ENCODE data around the gene CXCL16. TPM values are rescaled to one million over a fixed set of nuclear protein-coding genes. Genes with fewer than 3 reads are reported as not detected.
A peak's percentile ranks its signal among the peaks of the same experiment; 100 is the strongest.
"Not testable (repeated sequence)": the region's sequence is repeated elsewhere in the genome, so short reads cannot be mapped to it uniquely, and the experiment has no call there.

Gene CXCL16
- total and polyA plus RNA-seq, 5 donors from 2014 or later: 0.41 to 7.3 (median 0.62) TPM; not detected in 1

DNA sequence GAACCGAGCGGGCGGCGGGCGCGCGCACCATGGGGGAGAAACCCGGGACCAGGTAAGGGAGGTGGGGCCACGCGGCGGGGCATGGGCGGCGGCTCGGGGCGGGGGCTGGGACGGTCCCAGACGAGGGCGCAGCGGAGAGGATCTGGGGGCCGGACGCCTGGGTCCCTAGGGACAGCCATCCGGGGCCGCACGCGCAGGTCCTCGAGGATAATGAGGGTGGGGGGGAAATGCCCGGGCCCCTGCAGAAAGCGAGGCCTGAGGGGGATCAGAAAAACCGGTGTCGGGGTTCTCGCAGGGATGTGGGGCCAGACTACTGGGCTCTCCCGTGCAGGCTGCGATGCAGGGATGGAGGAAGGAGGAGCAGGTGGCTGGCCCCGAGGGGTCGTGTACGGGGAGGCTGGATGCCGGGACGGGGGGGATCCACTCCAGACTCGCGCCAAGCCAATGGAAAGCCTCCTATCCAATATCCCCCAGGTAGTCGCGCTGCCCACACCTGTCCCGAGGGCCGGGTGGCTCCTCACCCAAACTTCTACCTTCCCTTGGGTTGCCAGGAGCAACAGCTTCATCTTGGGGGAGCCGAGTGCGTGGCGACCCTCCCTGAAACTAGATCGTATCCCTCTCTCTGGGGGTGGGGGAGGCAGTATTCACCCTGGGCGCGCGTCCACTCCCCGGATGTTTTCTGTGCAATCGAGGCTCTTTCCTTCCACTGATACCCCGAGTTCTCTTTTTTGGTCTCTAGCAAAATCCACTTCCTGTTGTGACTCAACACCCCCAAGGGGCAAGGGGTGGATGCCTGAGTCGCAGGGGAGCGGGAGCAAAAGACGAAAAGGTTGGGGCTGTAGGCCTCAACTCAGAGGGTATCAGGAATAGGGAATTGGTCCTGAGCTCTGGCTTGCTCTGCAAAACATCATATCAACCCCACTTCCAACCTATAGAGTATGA lies 28.8 kb downstream of the CXCL16 start:
- Mint-ChIP-seq H3K27ac (peak overlapping the region; percentile 95 to 96 (median 96)), H3K9me3 (peaks cover 0 to under 1% (median 0%) of the 10 kb centered on the region in 7 donors), H3K36me3 (peaks cover 10% of the 10 kb centered on the region), H3K27me3 (peaks cover 12% of the 10 kb centered on the region), H3K4me1 (peaks cover 15 to 62% (median 41%) of the 10 kb centered on the region in 4 donors), H3K4me3 (peak overlapping the region; percentile 77 to 97 (median 92))
- Histone ChIP-seq H3K27me3 (ENCODE audit: control insufficient read depth, insufficient read depth, low read length) (no peaks in the 10 kb centered on the region), H3K9me3 (ENCODE audit: control insufficient read depth in 2 of 2, low read length in 2 of 2) (no peaks in the 10 kb centered on the region), H3K36me3 (ENCODE audit: control insufficient read depth, insufficient read depth, low read length) (peaks cover 2% of the 10 kb centered on the region), H3K27ac (ENCODE audit: insufficient read depth, low read length, poor library complexity, severe bottlenecking) (peak overlapping the region; percentile 88), H3K4me1 (ENCODE audit: control insufficient read depth, insufficient read depth, low read length, poor library complexity, severe bottlenecking) (peaks cover 51% of the 10 kb centered on the region), H3K4me3 (ENCODE audit: low read depth, low read length) (peak overlapping the region; percentile 73)
- ATAC-seq (ENCODE audit: low read depth in 2 of 2): no peak
- peak; percentile 27 to 85 (median 41) for DNase-seq

DNA sequence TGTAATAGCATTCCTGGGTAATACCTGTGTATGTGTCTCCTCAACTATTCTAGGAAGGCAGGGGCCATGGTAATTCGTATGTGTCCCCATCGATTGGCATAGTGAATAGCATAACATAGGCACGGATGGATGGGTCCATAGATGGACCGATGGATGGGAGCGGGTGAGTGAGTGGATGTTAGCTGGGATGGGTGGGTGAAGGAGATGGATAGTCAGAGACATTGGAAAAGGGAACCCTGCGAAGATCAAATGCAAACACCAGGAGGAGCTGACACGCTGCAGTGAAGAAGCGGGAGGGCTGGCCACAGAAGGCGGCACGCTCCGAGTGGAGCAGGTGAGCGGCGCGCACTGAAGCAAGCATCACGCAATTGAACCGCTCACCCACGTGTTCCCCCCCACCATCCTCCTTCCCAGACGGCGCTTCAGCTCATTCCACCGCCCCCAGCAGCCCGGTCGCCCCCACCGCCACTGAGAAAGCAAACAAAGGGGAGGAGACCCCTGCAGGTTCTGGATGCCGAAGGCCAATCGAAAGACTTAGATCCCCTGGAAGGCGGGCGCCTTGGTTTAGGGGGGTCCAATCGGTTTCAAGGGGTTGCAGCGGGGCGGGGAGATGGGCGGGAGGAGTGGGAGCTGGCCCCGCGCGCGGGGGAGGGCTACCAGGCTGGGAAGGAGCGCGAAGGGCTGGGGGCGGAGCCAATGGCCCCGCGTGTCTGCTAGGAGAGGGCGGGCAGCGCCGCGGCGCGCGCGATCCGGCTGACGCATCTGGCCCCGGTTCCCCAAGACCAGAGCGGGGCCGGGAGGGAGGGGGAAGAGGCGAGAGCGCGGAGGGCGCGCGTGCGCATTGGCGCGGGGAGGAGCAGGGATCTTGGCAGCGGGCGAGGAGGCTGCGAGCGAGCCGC lies 29.7 kb downstream of the CXCL16 start, which contains the start of gene ARRB2:
Gene ARRB2, plus strand, starts transcription at position 839 of the 899 bp plus-strand sequence. CDS start 90 bp downstream, outside the sequence.
- Mint-ChIP-seq H3K36me3 (peaks cover 3% of the 10 kb centered on the region), H3K27me3 (peaks cover 7% of the 10 kb centered on the region), H3K27ac (peak within 1 kb of the TSS; percentile 95 to 96 (median 96)), H3K4me3 (peak within 1 kb of the TSS; percentile 77 to 97 (median 92)), H3K9me3 (peaks cover 0 to 1% (median 0%) of the 10 kb centered on the region in 7 donors), H3K4me1 (peaks cover 15 to 56% (median 37%) of the 10 kb centered on the region in 4 donors)
- DNase-seq (peak; percentile 97 to 100 (median 99)), ATAC-seq (ENCODE audit: low read depth in 2 of 2) (peak; percentile 84 to 90)
- H3K27me3 ChIP-seq (ENCODE audit: control insufficient read depth, insufficient read depth, low read length): no peaks in the 10 kb centered on the region
- H3K4me3 ChIP-seq (ENCODE audit: low read depth, low read length): peak within 1 kb of the TSS; percentile 73
- H3K4me1 ChIP-seq (ENCODE audit: control insufficient read depth, insufficient read depth, low read length, poor library complexity, severe bottlenecking): peaks cover 43% of the 10 kb centered on the region
- no peaks in the 10 kb centered on the region for H3K36me3 ChIP-seq (ENCODE audit: control insufficient read depth, insufficient read depth, low read length)
- H3K27ac ChIP-seq (ENCODE audit: insufficient read depth, low read length, poor library complexity, severe bottlenecking): peak within 1 kb of the TSS; percentile 88
- H3K9me3 ChIP-seq (ENCODE audit: control insufficient read depth in 2 of 2, low read length in 2 of 2): no peaks in the 10 kb centered on the region

DNA sequence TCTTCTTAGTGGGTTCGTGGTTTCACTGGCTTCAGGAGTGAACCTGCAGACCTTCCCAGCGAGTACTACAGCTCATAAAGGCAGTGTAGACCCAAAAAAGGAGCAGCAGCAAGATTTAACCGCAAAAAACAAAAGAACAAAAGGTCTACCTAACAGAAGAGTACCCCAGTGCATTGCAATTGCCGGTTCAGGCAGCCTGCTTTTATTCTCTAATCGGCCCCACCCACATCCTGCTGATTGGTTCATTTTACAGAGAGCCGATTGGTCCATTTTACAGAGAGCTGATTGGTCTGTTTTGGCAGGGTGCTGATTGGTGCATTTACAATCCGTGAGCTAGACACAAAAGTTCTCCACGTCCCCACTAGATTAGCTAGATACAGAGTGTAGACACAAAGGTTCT lies 31.3 kb downstream of the CXCL16 start:
- Histone ChIP-seq H3K27me3 (ENCODE audit: control insufficient read depth, insufficient read depth, low read length) (no peaks in the 10 kb centered on the region), H3K36me3 (ENCODE audit: control insufficient read depth, insufficient read depth, low read length) (no peaks in the 10 kb centered on the region), H3K4me3 (ENCODE audit: low read depth, low read length) (no peak overlapping the region), H3K4me1 (ENCODE audit: control insufficient read depth, insufficient read depth, low read length, poor library complexity, severe bottlenecking) (peaks cover 32% of the 10 kb centered on the region), H3K9me3 (ENCODE audit: control insufficient read depth in 2 of 2, low read length in 2 of 2) (no peaks in the 10 kb centered on the region), H3K27ac (ENCODE audit: insufficient read depth, low read length, poor library complexity, severe bottlenecking) (no peak overlapping the region)
- Mint-ChIP-seq H3K9me3 (peaks cover 0 to 1% (median 0%) of the 10 kb centered on the region in 7 donors), H3K4me3 (peak overlapping the region; percentile 57 to 96 (median 82)), H3K36me3 (peaks cover 3% of the 10 kb centered on the region), H3K27me3 (peaks cover 7% of the 10 kb centered on the region), H3K4me1 (peaks cover 15 to 54% (median 32%) of the 10 kb centered on the region in 4 donors), H3K27ac (peak overlapping the region in 2 of 3 donors; percentile 51 to 68)
- peak; percentile 56 to 79 (median 71) for DNase-seq
- ATAC-seq (ENCODE audit: low read depth in 2 of 2): no peak

DNA sequence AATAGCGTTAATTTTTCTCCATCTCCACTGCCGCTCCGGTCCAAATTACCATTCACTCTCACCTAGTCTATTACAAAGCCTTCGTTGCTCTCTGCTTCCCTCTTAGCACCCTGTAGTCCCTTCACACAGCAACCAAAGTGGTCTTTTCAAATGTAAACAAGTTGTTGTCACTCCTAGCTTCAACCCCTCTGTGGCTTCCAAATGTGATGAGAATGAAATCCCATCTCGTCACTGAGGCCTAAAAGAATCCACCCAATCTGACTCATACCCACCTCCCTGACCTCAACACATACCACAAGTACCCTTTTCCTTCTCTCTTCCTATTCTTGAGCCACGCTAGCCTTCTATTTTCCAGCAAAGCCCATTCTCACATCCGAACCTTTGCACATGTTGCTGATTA lies 33.6 kb downstream of the CXCL16 start:
- H3K27me3 ChIP-seq (ENCODE audit: control insufficient read depth, insufficient read depth, low read length): no peaks in the 10 kb centered on the region
- peaks cover 0 to 1% (median 0%) of the 10 kb centered on the region in 7 donors for H3K9me3 Mint-ChIP-seq
- no peaks in the 10 kb centered on the region for H3K9me3 ChIP-seq (ENCODE audit: control insufficient read depth in 2 of 2, low read length in 2 of 2)
- peak overlapping the region; percentile 49 to 94 (median 78) for H3K27ac Mint-ChIP-seq
- no peak overlapping the region for H3K4me3 ChIP-seq (ENCODE audit: low read depth, low read length)
- no peak overlapping the region for H3K27ac ChIP-seq (ENCODE audit: insufficient read depth, low read length, poor library complexity, severe bottlenecking)
- peaks cover 19 to 55% (median 41%) of the 10 kb centered on the region in 4 donors for H3K4me1 Mint-ChIP-seq
- H3K36me3 ChIP-seq (ENCODE audit: control insufficient read depth, insufficient read depth, low read length): no peaks in the 10 kb centered on the region
- no peaks in the 10 kb centered on the region for H3K36me3 Mint-ChIP-seq
- peaks cover 34% of the 10 kb centered on the region for H3K4me1 ChIP-seq (ENCODE audit: control insufficient read depth, insufficient read depth, low read length, poor library complexity, severe bottlenecking)
- ATAC-seq (ENCODE audit: low read depth in 2 of 2) (no peak), DNase-seq (no peak)
- peaks cover 7% of the 10 kb centered on the region for H3K27me3 Mint-ChIP-seq
- H3K4me3 Mint-ChIP-seq: peak overlapping the region; percentile 73 to 96 (median 82)

DNA sequence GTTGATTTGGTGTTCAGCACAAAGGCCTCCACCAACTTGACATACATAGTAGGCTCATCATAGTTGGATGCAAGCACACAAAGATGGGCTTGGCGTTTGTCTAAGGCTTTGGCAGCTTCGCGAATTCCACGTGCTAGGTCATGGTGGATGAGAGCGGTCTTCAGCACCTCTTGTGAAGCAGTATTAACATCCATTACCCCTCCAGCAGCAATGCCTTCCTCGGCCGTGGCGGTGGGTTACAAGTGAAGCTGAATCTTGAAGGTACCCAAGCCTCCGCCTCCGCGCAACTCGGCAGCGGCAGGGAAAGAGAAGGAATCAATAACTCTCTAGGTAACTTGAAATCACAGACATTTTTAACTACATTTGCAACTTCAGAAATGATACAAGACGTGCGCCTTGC lies 34.7 kb downstream of the CXCL16 start:
- Mint-ChIP-seq H3K27ac (peak overlapping the region; percentile 87 to 94 (median 91)), H3K9me3 (peaks cover 0 to 1% (median 0%) of the 10 kb centered on the region in 7 donors), H3K27me3 (peaks cover 7% of the 10 kb centered on the region), H3K4me3 (peak overlapping the region; percentile 86 to 96 (median 92)), H3K36me3 (no peaks in the 10 kb centered on the region), H3K4me1 (peaks cover 24 to 54% (median 42%) of the 10 kb centered on the region in 4 donors)
- no peak for DNase-seq
- no peaks in the 10 kb centered on the region for H3K9me3 ChIP-seq (ENCODE audit: control insufficient read depth in 2 of 2, low read length in 2 of 2)
- peak overlapping the region; percentile 83 for H3K27ac ChIP-seq (ENCODE audit: insufficient read depth, low read length, poor library complexity, severe bottlenecking)
- H3K27me3 ChIP-seq (ENCODE audit: control insufficient read depth, insufficient read depth, low read length): no peaks in the 10 kb centered on the region
- ATAC-seq (ENCODE audit: low read depth in 2 of 2): no peak
- no peaks in the 10 kb centered on the region for H3K36me3 ChIP-seq (ENCODE audit: control insufficient read depth, insufficient read depth, low read length)
- H3K4me1 ChIP-seq (ENCODE audit: control insufficient read depth, insufficient read depth, low read length, poor library complexity, severe bottlenecking): peaks cover 30% of the 10 kb centered on the region
- H3K4me3 ChIP-seq (ENCODE audit: low read depth, low read length): peak overlapping the region; percentile 32

DNA sequence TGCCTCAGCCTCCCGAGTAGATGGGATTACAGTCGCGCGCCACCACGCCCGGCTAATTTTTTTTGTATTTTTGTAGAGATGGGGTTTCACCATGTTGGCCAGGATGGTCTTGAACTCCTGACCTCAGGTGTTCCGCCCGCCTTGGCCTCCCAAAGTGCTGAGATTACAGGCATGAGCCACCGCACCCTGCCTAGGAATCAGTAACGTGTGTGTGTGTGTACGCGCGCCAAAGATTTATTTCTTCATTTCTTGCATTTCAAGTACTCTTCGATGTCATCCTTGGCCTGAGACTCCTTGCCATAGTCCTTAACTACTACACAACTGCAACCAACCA lies 35.2 kb downstream of the CXCL16 start:
- Mint-ChIP-seq H3K4me1 (peaks cover 24 to 50% (median 38%) of the 10 kb centered on the region in 4 donors), H3K27ac (peak overlapping the region; percentile 87 to 94 (median 91)), H3K4me3 (peak overlapping the region; percentile 86 to 96 (median 92))
- Histone ChIP-seq H3K27ac (ENCODE audit: insufficient read depth, low read length, poor library complexity, severe bottlenecking) (peak overlapping the region; percentile 83), H3K4me1 (ENCODE audit: control insufficient read depth, insufficient read depth, low read length, poor library complexity, severe bottlenecking) (peaks cover 26% of the 10 kb centered on the region), H3K4me3 (ENCODE audit: low read depth, low read length) (peak overlapping the region; percentile 78)
- H3K36me3 Mint-ChIP-seq; H3K9me3 Mint-ChIP-seq; H3K36me3 ChIP-seq (ENCODE audit: control insufficient read depth, insufficient read depth, low read length); H3K27me3 Mint-ChIP-seq; H3K9me3 ChIP-seq (ENCODE audit: control insufficient read depth in 2 of 2, low read length in 2 of 2); ATAC-seq (ENCODE audit: low read depth in 2 of 2); DNase-seq; H3K27me3 ChIP-seq (ENCODE audit: control insufficient read depth, insufficient read depth, low read length): not testable (repeated sequence)

DNA sequence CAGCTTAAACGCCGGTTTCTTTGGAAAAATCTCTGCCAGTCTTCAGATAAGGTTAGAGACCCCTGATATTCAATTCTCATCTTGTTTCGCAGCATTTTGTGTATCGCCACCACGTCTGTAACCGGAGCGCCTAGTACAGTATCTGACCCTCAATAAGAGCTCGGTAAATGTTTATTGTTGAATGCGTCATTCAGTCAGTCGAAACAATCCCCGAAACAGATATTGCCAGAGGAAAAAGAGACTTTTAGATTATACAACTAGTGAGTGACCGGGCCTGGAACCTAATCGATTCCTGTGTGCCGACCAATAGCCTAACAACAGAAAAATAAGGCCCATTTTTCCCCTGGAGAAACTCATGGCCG lies 36.4 kb downstream of the CXCL16 start:
- Histone ChIP-seq H3K27me3 (ENCODE audit: control insufficient read depth, insufficient read depth, low read length) (no peaks in the 10 kb centered on the region), H3K4me1 (ENCODE audit: control insufficient read depth, insufficient read depth, low read length, poor library complexity, severe bottlenecking) (peaks cover 25% of the 10 kb centered on the region), H3K36me3 (ENCODE audit: control insufficient read depth, insufficient read depth, low read length) (no peaks in the 10 kb centered on the region), H3K4me3 (ENCODE audit: low read depth, low read length) (peak overlapping the region; percentile 84), H3K9me3 (ENCODE audit: control insufficient read depth in 2 of 2, low read length in 2 of 2) (no peaks in the 10 kb centered on the region), H3K27ac (ENCODE audit: insufficient read depth, low read length, poor library complexity, severe bottlenecking) (peak overlapping the region; percentile 83)
- Mint-ChIP-seq H3K27me3 (peaks cover 1% of the 10 kb centered on the region), H3K27ac (peak overlapping the region; percentile 87 to 94 (median 90)), H3K4me3 (peak overlapping the region; percentile 86 to 96 (median 92)), H3K9me3 (peaks cover 0 to 1% (median 0%) of the 10 kb centered on the region in 7 donors), H3K4me1 (peaks cover 21 to 53% (median 32%) of the 10 kb centered on the region in 4 donors), H3K36me3 (no peaks in the 10 kb centered on the region)
- DNase-seq: no peak
- ATAC-seq (ENCODE audit: low read depth in 2 of 2): no peak
